ENCODE measurements around the gene MIA. TPM values are rescaled to one million over a fixed set of nuclear protein-coding genes. Genes with fewer than 3 reads are reported as not detected.
"Not testable (repeated sequence)": the region's sequence is repeated elsewhere in the genome, so short reads cannot be mapped to it uniquely, and the experiment has no call there.

The MIA gene
- total RNA-seq, 1 experiment from 2014 or later: not detected

DNA sequence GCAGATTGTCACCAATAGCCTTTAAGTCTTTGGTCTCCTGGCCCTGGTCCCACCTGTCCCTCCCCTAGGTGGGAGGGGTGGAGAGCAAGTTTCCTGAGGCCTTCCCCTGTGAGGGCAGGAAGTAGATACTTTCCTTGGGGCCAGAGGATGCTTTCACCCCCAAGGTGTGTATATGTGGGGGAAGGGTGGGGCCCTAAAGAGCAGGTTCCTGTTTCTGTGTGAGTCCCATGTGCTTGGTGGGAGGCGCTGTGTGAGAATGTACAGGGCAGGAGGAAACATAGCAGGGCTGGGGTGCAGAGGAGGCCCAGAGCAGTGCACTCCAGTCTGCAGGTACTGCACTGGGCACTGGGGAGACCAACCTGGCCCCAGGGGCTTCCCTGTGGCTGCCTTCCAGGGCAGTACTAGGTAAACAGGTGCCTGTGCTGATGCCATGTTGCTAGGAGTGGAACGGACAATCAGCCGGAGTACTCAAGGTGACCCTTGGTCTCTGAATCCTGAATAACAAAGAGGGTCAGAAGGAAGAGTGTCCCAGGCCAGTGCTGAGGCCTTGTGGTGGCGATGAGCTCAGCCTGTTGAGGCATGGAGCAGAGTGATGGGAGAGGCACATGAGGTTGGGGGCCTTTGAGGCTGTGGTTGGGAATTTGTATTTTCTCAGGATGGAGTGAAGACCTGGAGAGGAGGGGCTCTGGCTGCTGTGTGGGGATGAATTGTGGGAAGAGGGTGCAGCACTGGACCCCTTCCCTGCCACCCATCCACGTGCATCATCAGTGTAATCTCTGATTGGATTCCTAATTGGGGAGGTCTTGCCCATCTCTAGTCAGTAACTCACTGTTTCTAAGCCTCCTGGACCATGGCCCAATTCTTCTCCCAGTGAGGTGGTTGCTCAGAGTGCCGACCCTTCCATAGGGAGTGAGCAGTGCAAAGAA, 28.8 kb downstream of the MIA start:
- no peak for DNase-seq (ENCODE audit: low read depth)

DNA sequence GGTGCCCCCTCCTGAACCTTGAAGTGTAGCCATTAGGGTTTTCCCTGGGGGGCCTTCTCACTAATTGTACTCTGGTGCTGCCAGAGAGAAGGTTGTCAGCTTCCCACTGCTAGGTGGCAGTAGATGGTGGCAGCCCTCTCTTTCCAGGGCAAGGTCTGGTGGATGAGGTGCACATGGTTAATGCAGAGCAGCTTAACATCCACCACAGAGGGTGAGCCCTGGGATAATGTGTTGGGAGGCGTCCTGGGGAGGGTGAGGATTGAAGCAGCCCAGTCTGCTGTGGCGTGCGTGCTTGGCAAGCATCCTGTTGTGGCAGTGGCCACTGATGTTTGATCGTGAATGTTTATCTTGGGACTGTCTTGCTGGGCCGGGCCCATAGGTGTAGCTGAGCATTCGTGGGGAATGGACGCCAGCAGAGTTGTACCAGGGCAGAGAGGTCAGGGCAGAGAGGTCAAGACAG, 29.5 kb downstream of the MIA start:
- DNase-seq (ENCODE audit: low read depth): no peak

DNA sequence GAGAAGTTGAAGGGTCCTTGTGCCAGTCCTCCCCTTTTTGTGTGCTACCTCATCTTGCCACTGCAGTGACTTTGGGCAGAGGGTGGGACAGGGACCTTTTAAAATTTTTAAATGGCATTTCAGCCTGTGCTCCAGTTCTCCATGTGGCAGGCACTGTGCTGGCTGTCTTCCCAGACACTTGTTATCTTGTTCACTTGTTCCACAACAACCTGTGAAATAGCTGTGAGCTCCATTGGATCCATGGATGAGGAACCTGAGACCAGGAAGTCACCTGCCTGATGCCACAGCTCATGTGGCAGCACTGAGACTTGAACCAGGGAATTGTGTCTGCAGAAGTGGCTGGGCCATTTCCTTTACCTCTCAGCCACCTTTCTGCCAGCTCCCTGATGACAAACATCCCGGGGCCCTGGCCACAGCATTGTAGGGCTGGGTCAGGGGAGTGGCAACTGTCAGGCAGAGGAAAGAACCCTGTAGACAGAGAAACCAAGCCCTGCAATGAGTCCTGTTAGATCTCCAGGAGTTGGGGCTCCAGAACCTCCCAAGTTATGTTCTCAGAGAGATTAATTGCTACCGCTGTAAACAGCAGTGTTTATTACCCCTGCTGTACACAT, 30.0 kb downstream of the MIA start:
- DNase-seq (ENCODE audit: low read depth): no peak

- no peak for DNase-seq (ENCODE audit: low read depth)
Measured at GRCh38 chr19:40806423-40807146, 31.3 kb downstream of the MIA start.

DNA sequence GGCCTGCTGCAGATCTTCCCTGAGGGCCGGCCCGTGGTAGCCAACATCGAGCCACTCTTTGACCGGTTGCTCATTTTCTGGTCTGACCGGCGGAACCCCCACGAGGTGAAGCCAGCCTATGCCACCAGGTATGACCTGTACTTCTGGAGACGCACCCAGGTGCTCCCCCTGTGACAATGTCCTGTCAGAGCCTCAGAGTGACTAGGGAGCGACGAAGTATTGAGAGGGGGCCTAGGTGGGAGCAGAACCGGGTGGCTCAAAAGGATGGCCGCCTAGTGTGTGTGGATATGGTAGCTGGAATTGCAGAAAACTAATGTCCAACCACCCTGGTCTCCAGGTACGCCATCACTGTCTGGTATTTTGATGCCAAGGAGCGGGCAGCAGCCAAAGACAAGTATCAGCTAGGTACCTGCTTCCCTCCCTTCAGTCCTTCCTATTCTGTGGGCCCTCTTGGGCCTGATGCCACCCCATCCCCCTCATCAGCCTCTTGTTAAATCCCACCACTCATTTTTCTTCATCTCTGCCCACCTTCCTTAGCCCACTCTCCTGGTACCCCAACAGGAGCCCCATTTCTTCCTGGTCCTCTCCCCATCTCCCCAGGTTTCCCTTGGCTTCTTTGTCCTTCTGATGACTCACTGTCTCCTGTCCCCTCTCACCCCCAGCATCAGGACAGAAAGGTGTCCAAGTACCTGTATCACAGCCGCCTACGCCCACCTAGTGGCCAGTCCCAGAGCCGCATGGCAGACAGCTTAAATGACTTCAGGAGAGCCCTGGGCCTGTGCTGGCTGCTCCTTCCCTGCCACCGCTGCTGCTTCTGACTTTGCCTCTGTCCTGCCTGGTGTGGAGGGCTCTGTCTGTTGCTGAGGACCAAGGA, 32.1 kb downstream of the MIA start:
- DNase-seq (ENCODE audit: low read depth): peak; percentile 45

- no peak for DNase-seq (ENCODE audit: low read depth)
Measured at GRCh38 chr19:40808021-40808325, 32.7 kb downstream of the MIA start.

GRCh38 chr19:40808497-40808896, 33.2 kb downstream of the MIA start:
- no peak for DNase-seq (ENCODE audit: low read depth)

DNA sequence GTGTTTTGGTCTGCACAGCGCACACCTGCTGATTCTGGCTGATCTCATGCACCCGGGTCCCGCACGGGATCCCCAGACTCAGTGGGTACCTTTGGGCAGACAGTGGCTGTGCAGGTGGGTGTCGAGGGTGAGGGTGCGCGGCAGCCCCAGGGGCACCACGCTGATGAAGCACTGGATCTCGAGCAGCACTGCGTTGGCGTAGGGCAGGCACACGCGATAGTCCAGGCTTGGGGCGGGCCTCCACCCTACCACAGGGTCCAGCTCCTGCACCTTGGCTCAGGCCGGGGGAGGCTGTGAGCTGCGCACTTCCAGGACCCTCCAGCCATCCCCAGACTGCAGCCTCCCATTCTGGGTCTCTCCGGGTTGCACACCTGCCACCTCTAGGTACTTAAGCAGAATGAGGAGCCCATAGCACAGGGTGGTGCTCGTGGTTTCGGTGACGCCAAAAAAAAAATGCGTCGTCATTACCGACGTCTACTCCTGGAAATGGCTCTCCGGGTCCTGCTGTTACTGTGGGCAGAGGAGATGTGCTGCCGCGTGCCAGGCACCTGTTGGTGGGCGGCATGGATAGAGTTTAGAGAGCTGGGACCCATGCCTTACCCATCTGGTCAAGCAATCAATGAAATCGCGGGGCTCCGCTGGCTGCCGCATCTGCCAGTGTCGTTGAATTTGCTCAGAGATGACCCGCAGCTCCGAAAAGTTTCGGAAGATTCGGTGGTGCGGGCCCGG, 34.2 kb downstream of the MIA start:
- no peak for DNase-seq (ENCODE audit: low read depth)

DNA sequence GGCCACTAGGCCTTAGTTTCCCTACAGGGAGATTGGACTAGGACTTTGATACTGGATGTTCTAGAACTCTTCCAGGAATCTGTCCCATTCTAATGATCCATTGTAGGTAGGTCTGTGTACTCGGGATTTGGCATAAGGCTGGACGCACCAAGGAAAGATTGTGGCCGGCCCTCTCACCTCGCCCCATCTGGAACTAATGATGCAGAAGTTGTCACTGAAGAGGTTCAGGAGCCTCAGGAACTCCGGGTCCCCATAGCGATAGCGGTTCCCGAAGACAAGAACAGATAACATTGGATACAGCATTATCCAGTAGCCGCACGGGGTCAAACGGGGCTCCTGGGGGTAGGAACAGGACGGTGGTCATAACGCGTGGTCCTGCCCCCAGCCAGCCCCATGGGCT, 34.8 kb downstream of the MIA start:
- no peak for DNase-seq (ENCODE audit: low read depth)

DNA sequence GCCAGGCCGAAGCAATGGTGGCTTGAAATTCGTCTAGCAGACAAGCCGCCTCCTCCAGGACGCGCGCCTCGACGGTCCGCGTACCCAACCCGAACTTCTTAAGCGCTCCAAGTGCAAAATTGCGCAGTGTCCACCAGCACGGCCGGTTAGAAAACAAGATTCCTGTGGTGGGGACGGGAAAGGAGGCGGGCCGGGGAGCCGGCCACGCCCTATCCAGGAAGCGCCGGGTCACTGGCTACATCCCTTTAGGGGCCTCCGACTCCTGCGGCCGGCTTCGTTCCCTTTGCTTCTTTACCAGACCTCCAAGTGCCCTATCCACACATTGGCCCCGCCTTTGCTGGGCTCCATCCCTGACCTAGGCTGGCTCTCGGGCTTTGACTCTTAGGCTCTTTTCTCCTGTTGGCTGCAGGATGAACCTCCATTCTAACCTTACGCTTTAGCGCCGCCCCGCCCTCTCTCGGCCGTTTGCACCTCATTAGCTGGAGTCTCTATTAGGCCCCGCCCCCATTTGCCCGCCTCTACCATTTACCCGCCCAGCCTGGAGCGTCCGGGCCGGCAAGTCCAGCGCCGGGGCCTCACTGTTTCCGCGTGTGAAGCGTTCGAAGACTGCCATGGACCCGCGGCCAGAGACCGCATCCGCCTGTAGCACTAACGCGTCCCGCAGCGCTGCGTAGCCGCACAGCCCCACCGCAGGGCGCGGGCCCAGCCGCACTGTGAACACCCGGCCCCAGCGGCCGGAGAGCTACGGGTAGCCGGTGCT, 35.5 kb downstream of the MIA start:
- DNase-seq (ENCODE audit: low read depth): not testable (repeated sequence)

DNA sequence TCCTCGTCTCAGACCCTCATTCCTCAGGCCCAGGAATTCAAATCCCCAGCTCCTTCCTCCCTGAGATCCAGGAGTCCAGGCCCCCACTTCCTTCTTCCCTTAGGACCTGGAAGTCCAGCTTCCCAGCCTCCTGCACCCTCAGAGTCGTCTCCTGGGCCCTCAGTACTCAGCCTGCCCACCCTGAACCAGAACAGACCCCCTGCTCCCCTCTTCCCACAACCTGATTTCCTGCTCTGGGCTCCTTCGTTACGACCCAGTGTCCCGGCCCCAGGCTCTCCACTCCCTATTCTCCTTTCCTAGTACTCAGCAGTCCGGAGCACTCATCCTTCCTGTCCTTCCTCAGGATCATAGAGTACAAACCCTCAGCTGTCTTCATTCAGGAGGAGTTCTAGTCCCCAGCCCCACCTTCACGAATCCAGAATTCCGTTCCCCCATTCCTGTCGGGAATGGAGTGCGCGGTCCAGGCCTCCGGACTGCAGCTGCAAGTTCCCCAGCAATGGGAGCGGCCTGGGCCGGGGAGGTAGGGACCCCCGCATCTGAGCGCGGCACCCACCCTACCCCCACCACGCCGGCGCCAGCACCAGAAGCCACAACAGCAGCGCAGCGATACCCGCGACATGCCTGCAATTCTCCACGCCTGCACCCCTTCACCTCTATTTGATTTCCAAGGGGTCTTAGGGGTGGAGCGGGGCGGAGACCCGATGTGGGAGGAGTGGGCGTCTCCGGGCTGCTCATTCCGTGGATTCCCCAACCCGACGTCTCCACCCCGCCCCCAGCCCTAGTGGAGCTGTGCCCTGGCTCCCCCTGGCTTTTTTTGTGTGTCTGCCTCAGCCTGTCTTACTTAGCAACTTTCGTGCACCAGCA, 36.4 kb downstream of the MIA start:
- DNase-seq (ENCODE audit: low read depth): no peak

- DNase-seq (ENCODE audit: low read depth): not testable (repeated sequence)
Measured at GRCh38 chr19:40812571-40812970, 37.2 kb downstream of the MIA start.

GRCh38 chr19:40813182-40813581, 37.9 kb downstream of the MIA start:
- no peak for DNase-seq (ENCODE audit: low read depth)

DNA sequence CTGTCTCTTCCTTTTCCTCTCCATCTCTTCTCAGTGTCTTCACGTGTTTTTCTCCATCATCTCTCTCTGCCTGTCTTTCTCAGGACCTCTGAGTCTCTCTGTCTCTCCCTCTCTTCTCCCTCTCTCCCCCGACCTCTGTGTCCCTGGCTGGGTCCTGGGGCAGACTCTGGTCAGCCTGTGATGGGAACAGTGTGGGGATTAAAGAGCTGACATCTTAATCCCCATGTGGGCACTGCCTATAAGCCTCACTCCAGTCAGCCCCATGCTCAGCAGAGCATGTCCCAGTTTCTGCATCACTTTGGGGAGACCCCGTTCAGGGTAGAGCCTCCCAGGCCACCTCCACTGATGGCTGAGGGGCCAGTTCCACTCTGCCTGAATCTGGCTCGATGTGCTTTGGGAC, 39.9 kb downstream of the MIA start:
- no peak for DNase-seq (ENCODE audit: low read depth)

DNA sequence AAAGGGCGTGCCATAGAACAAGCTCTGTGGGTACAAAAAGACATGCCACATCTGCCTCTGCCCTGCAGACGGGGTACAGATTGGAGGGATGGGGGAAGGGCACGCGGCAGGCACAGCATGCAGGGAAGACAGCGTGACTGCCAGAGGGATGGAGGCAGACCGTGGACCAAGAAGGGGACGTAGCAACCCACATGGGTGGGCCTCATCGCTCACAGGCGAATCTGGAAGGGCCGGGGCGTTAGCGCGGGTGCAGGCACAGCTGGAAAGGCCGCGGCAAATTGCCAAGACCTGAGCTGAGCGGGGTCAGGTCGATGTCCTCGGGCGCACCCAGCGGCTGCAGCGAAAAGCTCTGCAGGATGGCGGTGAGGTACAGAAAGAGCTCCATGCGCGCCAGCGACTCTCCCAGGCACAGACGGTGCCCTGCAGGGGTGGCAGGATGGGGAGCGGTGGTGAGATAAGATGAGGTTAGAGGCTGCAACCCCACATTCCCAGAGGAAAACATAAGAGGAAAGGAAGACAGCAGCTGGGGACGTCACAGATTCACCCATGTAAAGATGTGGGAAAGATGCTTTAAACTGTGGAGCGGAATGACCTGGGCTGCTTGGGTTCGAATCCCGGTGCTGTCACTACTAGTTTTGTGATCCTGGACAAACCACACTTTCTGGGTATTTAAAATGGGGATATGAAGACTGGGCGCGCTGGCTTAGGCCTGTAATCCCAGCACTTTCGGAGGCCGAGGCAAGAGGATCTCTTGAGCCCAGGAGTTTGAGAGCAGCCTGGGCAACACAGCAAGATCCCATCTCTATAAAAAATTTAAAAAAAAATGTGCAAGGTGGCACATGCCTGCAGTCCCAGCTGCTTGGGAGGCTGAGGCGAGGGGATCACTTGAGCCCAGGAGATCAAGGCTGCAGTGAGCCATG, 43.4 kb downstream of the MIA start:
- DNase-seq (ENCODE audit: low read depth): not testable (repeated sequence)

DNA sequence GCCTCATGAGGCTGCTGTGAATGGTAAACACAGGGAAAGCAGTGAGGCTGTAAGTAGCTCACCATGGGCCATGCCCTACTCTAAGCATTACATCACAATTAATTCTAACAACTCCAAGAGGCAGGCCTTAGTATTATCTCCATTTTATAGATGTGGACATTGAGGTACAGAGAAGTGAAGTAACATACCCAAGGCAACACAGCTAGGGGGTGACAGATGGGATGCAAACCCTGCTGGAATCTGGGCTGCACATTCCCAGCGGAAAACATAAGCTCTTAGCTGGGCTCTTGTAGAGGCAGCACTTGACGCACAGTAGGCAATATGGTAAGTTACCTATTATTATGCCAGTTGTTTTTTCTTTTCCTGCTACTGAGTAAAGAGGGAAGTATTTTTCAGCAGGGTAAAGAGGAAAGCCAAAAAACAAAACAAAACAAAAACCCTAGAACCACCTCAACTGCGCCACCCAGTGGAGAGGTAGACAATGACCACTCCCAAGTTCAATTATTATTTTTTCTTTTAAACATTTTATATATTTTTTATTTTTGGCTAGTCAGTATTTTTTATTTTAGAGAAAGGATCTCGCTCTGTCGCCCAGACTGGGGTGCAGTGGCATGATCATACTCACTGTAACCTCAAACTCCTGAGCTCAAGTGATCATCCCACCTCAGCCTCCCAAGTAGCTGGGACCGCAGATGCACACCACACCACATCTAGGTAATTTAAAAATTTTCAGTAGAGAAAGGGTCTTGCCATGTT, 44.3 kb downstream of the MIA start:
- DNase-seq (ENCODE audit: low read depth): peak; percentile 35

DNA sequence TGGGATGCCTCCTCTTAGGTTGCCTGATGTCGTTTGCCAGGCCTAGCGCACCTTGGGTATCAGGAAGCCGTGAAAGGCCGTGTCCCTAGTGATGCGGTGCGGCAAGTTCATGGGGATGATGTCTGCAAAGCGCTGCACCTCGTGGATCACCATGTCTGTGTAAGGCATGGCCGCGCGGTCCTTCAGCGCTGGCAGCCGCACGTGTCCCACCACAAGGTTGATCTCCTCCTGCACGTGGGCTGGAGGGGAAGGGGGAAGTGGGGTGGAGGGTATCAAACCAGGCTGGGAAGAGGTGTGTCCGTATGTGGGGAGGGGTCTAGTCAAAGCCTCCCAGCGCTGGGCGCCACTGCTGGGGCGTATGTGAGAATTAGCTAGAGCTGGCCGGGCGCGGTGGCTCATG, 46.8 kb downstream of the MIA start:
- no peak for DNase-seq (ENCODE audit: low read depth)
